GM12878 (cell line): ENCODE results near the gene SSBP1. TPM values are rescaled to one million over a fixed set of nuclear protein-coding genes. Genes with fewer than 3 reads are reported as not detected.

Experiments
- ATAC-seq: fragments of 200-7000 bp; cut with Tn5 transposase; 3 replicates; pipeline ENCODE4 v1.9.1; 2020; ENCODE audit warnings: mild to moderate bottlenecking, moderate library complexity
- BruUV-seq: library from RNA; stranded (reverse); fragments of 400-500 nt; replicated peaks from 2 replicates; lab custom pipeline; 2021; lab: Mats Ljungman, UMichigan
- CTCF ChIA-PET: fragments of 300-600 bp; sonication (Branson Sonifier 250); formaldehyde crosslinking; extraction: SDS; loops from one replicate; lab custom pipeline; 2021; ENCODE audit warnings: inconsistent platforms; lab: Yijun Ruan, JAX
- POLR2A ChIA-PET: fragments of 350-600 bp; formaldehyde crosslinking; extraction: SDS; loops from one replicate; lab custom pipeline; 2021; ENCODE audit warnings: inconsistent platforms; lab: Charles Lee
- RAD21 ChIA-PET: fragments of 300-600 bp; sonication (Branson Sonifier 250); formaldehyde crosslinking; loops from one replicate; lab custom pipeline; 2023; ENCODE audit warnings: antibody characterized with exemption; ENCODE audit not compliant: unreplicated experiment; lab: Charles Lee
- SMC1A ChIA-PET: fragments of 300-600 bp; sonication (Branson Sonifier 250); formaldehyde crosslinking; loops from one replicate; lab custom pipeline; 2023; ENCODE audit not compliant: unreplicated experiment, uncharacterized antibody; lab: Charles Lee
- DNase-seq: peaks from one replicate; pipeline ENCODE4 v3.0.0-alpha.2; 2011; ENCODE audit warnings: low read depth, low spot score
- FAIRE-seq: peaks from 3 replicates; lab custom pipeline; 2011; peaks lifted over from hg19 to GRCh38; lab: Jason Lieb, UNC
- H2AFZ ChIP-seq: 2 replicates; pipeline ENCODE4 v1.6.0; 2011; ENCODE audit warnings: low read depth, low read length, control low read depth; ENCODE audit not compliant: control insufficient read depth
- H3K27ac ChIP-seq: 2 replicates; pipeline ENCODE4 v1.5.1; 2011; ENCODE audit warnings: control low read depth; ENCODE audit not compliant: control insufficient read depth, insufficient read depth
- H3K27me3 ChIP-seq, 2 experiments: replicated peaks in 1 of 2; 2 replicates each; pipeline versions ENCODE4 v1.6.0 to v1.6.1; 2011; ENCODE audit warnings: low read length in 1 of 2; ENCODE audit not compliant: control insufficient read depth in 2 of 2, insufficient read depth in 2 of 2
- H3K36me3 ChIP-seq, 2 experiments: 2 replicates each; pipeline ENCODE4 v1.5.1; 2011; ENCODE audit warnings: low read length in 1 of 2; ENCODE audit not compliant: control insufficient read depth in 2 of 2, insufficient read depth in 2 of 2
- H3K4me1 ChIP-seq: 2 replicates; pipeline ENCODE4 v1.6.1; 2011; ENCODE audit warnings: mild to moderate bottlenecking, low read length, moderate library complexity, mixed read lengths; ENCODE audit not compliant: control insufficient read depth, insufficient read depth
- H3K4me2 ChIP-seq: 2 replicates; pipeline ENCODE4 v1.6.0; 2011; ENCODE audit warnings: control low read depth; ENCODE audit not compliant: control insufficient read depth, insufficient read depth
- H3K4me3 ChIP-seq: fragments of 200-600 bp; sonication (generic); 2 replicates; pipeline ENCODE4 v1.5.1; 2016
- H3K79me2 ChIP-seq: 2 replicates; pipeline ENCODE4 v1.6.0; 2011; ENCODE audit warnings: low read length; ENCODE audit not compliant: control insufficient read depth, insufficient read depth
- H3K9ac ChIP-seq: 2 replicates; pipeline ENCODE4 v1.8.0; 2011; ENCODE audit warnings: low read length, control low read depth, mixed read lengths; ENCODE audit not compliant: control insufficient read depth, insufficient read depth
- H3K9me3 ChIP-seq: replicated peaks from 3 replicates; pipeline ENCODE4 v1.5.1; 2011; ENCODE audit warnings: mild to moderate bottlenecking, low read length; ENCODE audit not compliant: control insufficient read depth, insufficient read depth
- H4K20me1 ChIP-seq: 2 replicates; pipeline ENCODE4 v1.6.0; 2011; ENCODE audit not compliant: control insufficient read depth, insufficient read depth
- HDAC2 ChIP-seq: fragments of 200-600 bp; sonication (generic); IDR thresholded peaks from 2 replicates; pipeline ENCODE4 v1.6.1; 2017
- JUND ChIP-seq: IDR thresholded peaks from 2 replicates; pipeline ENCODE4 v1.6.1; 2012; ENCODE audit warnings: low read depth, mild to moderate bottlenecking, low read length, improper control_type of control experiment, moderate library complexity
- STAT1 ChIP-seq: fragments of 450-650 bp; conservative IDR thresholded peaks from 2 replicates; pipeline ENCODE4 v1.6.1; 2014; ENCODE audit warnings: antibody characterized with exemption, mild to moderate bottlenecking
- ZBED1 ChIP-seq: IDR thresholded peaks from 2 replicates; pipeline ENCODE4 v1.6.1; 2016; ENCODE audit warnings: borderline replicate concordance
- ZBTB33 ChIP-seq: fragments of 450-650 bp; IDR thresholded peaks from 2 replicates; pipeline ENCODE4 v1.6.1; 2017; ENCODE audit warnings: mild to moderate bottlenecking
- ZBTB40 ChIP-seq: fragments of 450-650 bp; IDR thresholded peaks from 2 replicates; pipeline ENCODE4 v1.6.1; 2016; ENCODE audit warnings: mild to moderate bottlenecking, moderate library complexity, borderline replicate concordance
- WGBS: methylation state at CpG from one replicate; pipeline ENCODE4 v1.1.6; 2016; ENCODE audit warnings: low lambda C conversion rate; ENCODE audit not compliant: insufficient replicate concordance, insufficient coverage; ENCODE audit errors: missing lambda C conversion rate; 5-methylcytosine and 5-hydroxymethylcytosine counted together
- in situ Hi-C: fragments of 300-500 bp; cut with MboI; formaldehyde crosslinking; loops from 9 replicates; pipeline ENCODE4 v1.14.3; 2018; ENCODE audit warnings: mixed read lengths
- intact Hi-C: fragments of 100-400 bp; cut with micrococcal nuclease; formaldehyde crosslinking; loops from one replicate; pipeline ENCODE4 v1.14.2; 2022; ENCODE audit not compliant: unreplicated experiment
- polyA plus RNA-seq, 11 experiments: library from polyadenylated mRNA; depleted of rRNA in 4 of 11; unstranded in 6 of 11; stranded (reverse) in 5 of 11; fragments of >200 nt; fragmentation: Nextera tagmentation in 4 of 11; fragmentation: Illumina TruSeq in 1 of 11; extraction: Ambion mirVana in 4 of 11; extraction: Trizol in 1 of 11; gene quantifications; 1 replicate in 1 of 11; 2 replicates in 10 of 11; pipeline versions ENCODE4 v1.2.1 to v1.2.3, GENCODE V29; 2011 to 2016; ENCODE audit warnings: inconsistent platforms in 2 of 11, missing spikeins in 2 of 11, low read depth in 1 of 11
- total RNA-seq, 4 experiments: library from RNA; depleted of rRNA in 3 of 4; stranded (reverse); fragments of >200 nt in 3 of 4; fragmentation: Illumina TruSeq in 1 of 4; extraction: Trizol in 1 of 4; gene quantifications; 2 replicates each; pipeline versions ENCODE4 v1.2.1 to v1.2.3, GENCODE V29; 2013 to 2021
- TF ChIP-seq, protein P1 (sequence below): IDR thresholded peaks from 2 replicates; pipeline ENCODE4 v1.6.1; 2012; ENCODE audit warnings: improper control_type of control experiment, low read depth, low read length; ENCODE audit not compliant: insufficient replicate concordance
- TF ChIP-seq, protein P2 (sequence below): fragments of 450-650 bp; formaldehyde crosslinking; IDR thresholded peaks from 2 replicates; pipeline ENCODE4 v1.5.0; 2022; ENCODE audit warnings: mild to moderate bottlenecking, missing genetic modification characterization

Gene SSBP1
- total and polyA plus RNA-seq, 10 of the 15 experiments (the other 5 are each of a cell fraction or from before 2014, with no cell fraction given) = 191 to 998 (median 418) TPM

- Histone ChIP-seq H3K4me1 (no peaks in the 10 kb centered on the region), H3K9me3 (no peaks in the 10 kb centered on the region), H3K27ac (no peak overlapping the region), H3K4me2 (no peak overlapping the region), H3K4me3 (no peak overlapping the region), H2AFZ (no peak overlapping the region), H3K27me3 (no peaks in the 10 kb centered on the region), H4K20me1 (no peaks in the 10 kb centered on the region), H3K36me3 (no peaks in the 10 kb centered on the region), H3K9ac (no peak overlapping the region), H3K79me2 (no peaks in the 10 kb centered on the region)
- SMC1A ChIA-PET = interaction anchor here (0.7 to 2.3 kb wide), 5 partner anchors 11 to 55 kb away, joined by 3 to 8 read pairs (median 4); no protein-coding TSS in a partner anchor
- WGBS = 40% methylated on average over 4 of the region's 4 CpGs
- DNase-seq (no peak), FAIRE-seq (no peak), ATAC-seq (no peak)
- in situ Hi-C loops = no loop called here
- POLR2A ChIA-PET = no interaction called here
- CTCF ChIA-PET = interaction anchor here (1.0 to 2.5 kb wide), 9 partner anchors 9 to 60 kb away, joined by 3 to 16 read pairs (median 4); partner anchors contain the start of gene SSBP1
- RAD21 ChIA-PET = interaction anchor here (1.2 to 2.7 kb wide), 2 partner anchors 9 to 55 kb away, joined by 5 to 19 read pairs; no protein-coding TSS in a partner anchor
- no TSS peak for BruUV-seq
- intact Hi-C loops = no loop called here
- TF ChIP-seq ZBED1 = no peak
- TF ChIP-seq JUND = no peak
- no peak for TF ChIP-seq STAT1
- TF ChIP-seq ZBTB33 = no peak
- TF ChIP-seq, protein P1, sequence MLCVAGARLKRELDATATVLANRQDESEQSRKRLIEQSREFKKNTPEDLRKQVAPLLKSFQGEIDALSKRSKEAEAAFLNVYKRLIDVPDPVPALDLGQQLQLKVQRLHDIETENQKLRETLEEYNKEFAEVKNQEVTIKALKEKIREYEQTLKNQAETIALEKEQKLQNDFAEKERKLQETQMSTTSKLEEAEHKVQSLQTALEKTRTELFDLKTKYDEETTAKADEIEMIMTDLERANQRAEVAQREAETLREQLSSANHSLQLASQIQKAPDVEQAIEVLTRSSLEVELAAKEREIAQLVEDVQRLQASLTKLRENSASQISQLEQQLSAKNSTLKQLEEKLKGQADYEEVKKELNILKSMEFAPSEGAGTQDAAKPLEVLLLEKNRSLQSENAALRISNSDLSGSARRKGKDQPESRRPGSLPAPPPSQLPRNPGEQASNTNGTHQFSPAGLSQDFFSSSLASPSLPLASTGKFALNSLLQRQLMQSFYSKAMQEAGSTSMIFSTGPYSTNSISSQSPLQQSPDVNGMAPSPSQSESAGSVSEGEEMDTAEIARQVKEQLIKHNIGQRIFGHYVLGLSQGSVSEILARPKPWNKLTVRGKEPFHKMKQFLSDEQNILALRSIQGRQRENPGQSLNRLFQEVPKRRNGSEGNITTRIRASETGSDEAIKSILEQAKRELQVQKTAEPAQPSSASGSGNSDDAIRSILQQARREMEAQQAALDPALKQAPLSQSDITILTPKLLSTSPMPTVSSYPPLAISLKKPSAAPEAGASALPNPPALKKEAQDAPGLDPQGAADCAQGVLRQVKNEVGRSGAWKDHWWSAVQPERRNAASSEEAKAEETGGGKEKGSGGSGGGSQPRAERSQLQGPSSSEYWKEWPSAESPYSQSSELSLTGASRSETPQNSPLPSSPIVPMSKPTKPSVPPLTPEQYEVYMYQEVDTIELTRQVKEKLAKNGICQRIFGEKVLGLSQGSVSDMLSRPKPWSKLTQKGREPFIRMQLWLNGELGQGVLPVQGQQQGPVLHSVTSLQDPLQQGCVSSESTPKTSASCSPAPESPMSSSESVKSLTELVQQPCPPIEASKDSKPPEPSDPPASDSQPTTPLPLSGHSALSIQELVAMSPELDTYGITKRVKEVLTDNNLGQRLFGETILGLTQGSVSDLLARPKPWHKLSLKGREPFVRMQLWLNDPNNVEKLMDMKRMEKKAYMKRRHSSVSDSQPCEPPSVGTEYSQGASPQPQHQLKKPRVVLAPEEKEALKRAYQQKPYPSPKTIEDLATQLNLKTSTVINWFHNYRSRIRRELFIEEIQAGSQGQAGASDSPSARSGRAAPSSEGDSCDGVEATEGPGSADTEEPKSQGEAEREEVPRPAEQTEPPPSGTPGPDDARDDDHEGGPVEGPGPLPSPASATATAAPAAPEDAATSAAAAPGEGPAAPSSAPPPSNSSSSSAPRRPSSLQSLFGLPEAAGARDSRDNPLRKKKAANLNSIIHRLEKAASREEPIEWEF = no peak
- TF ChIP-seq, protein P2, sequence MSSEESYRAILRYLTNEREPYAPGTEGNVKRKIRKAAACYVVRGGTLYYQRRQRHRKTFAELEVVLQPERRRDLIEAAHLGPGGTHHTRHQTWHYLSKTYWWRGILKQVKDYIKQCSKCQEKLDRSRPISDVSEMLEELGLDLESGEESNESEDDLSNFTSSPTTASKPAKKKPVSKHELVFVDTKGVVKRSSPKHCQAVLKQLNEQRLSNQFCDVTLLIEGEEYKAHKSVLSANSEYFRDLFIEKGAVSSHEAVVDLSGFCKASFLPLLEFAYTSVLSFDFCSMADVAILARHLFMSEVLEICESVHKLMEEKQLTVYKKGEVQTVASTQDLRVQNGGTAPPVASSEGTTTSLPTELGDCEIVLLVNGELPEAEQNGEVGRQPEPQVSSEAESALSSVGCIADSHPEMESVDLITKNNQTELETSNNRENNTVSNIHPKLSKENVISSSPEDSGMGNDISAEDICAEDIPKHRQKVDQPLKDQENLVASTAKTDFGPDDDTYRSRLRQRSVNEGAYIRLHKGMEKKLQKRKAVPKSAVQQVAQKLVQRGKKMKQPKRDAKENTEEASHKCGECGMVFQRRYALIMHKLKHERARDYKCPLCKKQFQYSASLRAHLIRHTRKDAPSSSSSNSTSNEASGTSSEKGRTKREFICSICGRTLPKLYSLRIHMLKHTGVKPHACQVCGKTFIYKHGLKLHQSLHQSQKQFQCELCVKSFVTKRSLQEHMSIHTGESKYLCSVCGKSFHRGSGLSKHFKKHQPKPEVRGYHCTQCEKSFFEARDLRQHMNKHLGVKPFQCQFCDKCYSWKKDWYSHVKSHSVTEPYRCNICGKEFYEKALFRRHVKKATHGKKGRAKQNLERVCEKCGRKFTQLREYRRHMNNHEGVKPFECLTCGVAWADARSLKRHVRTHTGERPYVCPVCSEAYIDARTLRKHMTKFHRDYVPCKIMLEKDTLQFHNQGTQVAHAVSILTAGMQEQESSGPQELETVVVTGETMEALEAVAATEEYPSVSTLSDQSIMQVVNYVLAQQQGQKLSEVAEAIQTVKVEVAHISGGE = no peak
- TF ChIP-seq HDAC2 = no peak
- no peak for TF ChIP-seq ZBTB40
Measured at GRCh38 chr7:141709749-141710148, 28.4 kb upstream of the SSBP1 start.
